Uterus (tissue), 4 donors: ENCODE results near the gene ELL2. TPM values are rescaled to one million over a fixed set of nuclear protein-coding genes. Genes with fewer than 3 reads are reported as not detected.

Source experiments
- DNase-seq, 2 donors: peaks; one replicate each; pipeline ENCODE4 v3.0.0-alpha.2; 2019 to 2020
- H3K27ac ChIP-seq, 2 donors: fragments of 200-600 bp; sonication (generic); 1 replicate in 1 of 2; 2 replicates in 1 of 2; pipeline ENCODE4 v1.5.1; 2016 to 2018
- H3K27me3 ChIP-seq, 2 donors: fragments of 200-600 bp; sonication (generic); one replicate each; pipeline ENCODE4 v1.5.1; 2018 to 2019; ENCODE audit warnings: control low read depth in 1 of 2
- H3K36me3 ChIP-seq, 2 donors: fragments of 200-600 bp; sonication (generic); one replicate each; pipeline ENCODE4 v1.5.1; 2019; ENCODE audit warnings: control low read depth in 1 of 2
- H3K4me1 ChIP-seq, 2 donors: fragments of 200-600 bp; sonication (generic); one replicate each; pipeline ENCODE4 v1.5.1; 2018 to 2019; ENCODE audit warnings: control low read depth in 1 of 2
- H3K4me3 ChIP-seq, 2 donors: fragments of 200-600 bp; sonication (generic); 1 replicate in 1 of 2; 2 replicates in 1 of 2; pipeline ENCODE4 v1.5.1; 2018 to 2019; ENCODE audit warnings: mild to moderate bottlenecking in 1 of 2
- H3K9me3 ChIP-seq, 2 donors: fragments of 200-600 bp; sonication (generic); one replicate each; pipeline ENCODE4 v1.5.1; 2019; ENCODE audit warnings: control low read depth in 1 of 2
- POLR2A ChIP-seq, 2 donors: fragments of 450-650 bp; IDR thresholded peaks; one replicate each; pipeline ENCODE4 v1.6.1; 2016; ENCODE audit warnings: antibody characterized with exemption in 2 of 2, mild to moderate bottlenecking in 1 of 2, moderate library complexity in 1 of 2
- intact Hi-C: fragments of 100-400 bp; cut with DNase I; formaldehyde crosslinking; loops from one replicate; pipeline ENCODE4 v1.15.1; 2023; ENCODE audit warnings: low total_unique reads
- total RNA-seq, 4 donors: library from RNA; depleted of rRNA in 3 of 4; stranded (reverse); fragments of >200 nt in 3 of 4; gene quantifications; one replicate each; pipeline versions ENCODE4 v1.1.0 to v1.2.4, GENCODE V29; 2014 to 2023
- TF ChIP-seq, protein P1 (sequence below), 4 experiments: fragments of 200-600 bp in 2 of 4; fragments of 450-650 bp in 2 of 4; sonication (generic) in 2 of 4; IDR thresholded peaks; one replicate each; pipeline ENCODE4 v1.5.1; 2016 to 2019; ENCODE audit warnings: antibody characterized with exemption in 4 of 4, mild to moderate bottlenecking in 2 of 4, moderate library complexity in 1 of 4
- donor health status: DM: yes; HTN: yes; CAD: no.

ELL2 gene
- total RNA-seq, 4 donors from 2014 or later: 2.3 to 53.2 (median 16.0) TPM

DNA sequence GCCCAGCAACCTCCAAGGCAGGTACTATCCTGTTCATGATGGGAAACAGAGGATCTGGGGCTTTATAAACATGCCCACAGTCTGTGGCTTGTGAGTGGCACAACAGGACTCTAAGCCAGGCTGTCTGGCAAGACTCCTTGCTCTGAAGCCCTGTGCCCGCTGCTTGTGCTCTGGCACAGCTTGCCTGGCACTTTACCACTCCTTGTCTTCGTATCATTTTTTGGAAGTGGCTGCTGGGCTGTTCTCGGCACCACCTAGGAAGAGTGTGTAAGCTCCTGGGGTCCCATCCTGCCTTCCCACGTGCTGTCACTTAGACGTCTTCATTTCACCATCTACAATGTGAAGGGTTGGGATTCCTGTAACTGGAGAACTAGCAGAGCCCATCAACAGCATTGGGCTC is 79.8 kb downstream of the ELL2 start:
- Histone ChIP-seq H3K9me3 (no peaks in the 10 kb centered on the region), H3K36me3 (no peaks in the 10 kb centered on the region), H3K27ac (no peak overlapping the region), H3K4me1 (no peaks in the 10 kb centered on the region), H3K27me3 (no peaks in the 10 kb centered on the region), H3K4me3 (no peak overlapping the region)
- intact Hi-C loops: no loop called here
- DNase-seq: no peak
- no peak for TF ChIP-seq POLR2A (IDR thresholded peaks at IDR 0.05)
- TF ChIP-seq, protein P1, sequence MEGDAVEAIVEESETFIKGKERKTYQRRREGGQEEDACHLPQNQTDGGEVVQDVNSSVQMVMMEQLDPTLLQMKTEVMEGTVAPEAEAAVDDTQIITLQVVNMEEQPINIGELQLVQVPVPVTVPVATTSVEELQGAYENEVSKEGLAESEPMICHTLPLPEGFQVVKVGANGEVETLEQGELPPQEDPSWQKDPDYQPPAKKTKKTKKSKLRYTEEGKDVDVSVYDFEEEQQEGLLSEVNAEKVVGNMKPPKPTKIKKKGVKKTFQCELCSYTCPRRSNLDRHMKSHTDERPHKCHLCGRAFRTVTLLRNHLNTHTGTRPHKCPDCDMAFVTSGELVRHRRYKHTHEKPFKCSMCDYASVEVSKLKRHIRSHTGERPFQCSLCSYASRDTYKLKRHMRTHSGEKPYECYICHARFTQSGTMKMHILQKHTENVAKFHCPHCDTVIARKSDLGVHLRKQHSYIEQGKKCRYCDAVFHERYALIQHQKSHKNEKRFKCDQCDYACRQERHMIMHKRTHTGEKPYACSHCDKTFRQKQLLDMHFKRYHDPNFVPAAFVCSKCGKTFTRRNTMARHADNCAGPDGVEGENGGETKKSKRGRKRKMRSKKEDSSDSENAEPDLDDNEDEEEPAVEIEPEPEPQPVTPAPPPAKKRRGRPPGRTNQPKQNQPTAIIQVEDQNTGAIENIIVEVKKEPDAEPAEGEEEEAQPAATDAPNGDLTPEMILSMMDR (IDR thresholded peaks at IDR 0.05): no peak

DNA sequence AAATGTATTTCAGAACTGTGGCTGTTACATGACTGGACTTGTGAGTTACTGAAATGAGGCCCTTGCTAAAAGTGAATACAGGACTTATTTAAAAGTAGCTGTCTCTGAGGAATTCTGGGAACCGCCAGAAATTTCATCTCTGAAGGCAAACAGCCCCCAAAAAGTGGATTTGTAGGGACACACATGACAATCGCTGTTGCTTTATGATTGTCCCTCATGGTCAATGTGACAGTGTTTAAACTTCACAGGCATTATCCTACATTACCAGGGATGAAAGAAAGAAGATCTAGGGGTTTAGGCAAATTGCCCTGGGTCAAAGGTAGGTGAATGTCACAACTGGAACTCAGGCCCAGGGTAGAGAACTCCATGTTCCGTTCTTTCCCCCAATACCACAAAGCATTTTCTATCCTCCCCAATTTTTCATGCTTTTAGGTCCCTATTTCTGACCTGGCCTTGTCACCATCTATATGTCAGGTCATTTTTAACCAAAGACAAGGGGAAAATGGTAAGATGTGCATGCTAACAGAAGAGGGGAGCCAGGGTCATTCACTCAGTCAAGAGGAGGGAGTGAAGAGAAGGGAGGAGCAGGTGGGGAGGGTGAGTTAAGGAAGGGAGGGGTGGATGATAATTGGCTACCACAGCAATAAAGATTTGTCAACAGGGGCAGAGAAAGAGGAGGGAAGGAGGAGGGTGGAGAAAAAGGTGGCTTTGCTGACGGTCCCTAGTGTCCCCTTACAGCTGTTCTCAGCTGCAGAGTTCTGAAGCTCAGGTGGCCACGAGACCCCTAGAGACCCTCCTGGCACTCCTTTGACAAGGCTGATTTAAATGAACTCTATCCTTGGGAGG is 81.3 kb downstream of the ELL2 start:
- intact Hi-C loops: no loop called here

DNA sequence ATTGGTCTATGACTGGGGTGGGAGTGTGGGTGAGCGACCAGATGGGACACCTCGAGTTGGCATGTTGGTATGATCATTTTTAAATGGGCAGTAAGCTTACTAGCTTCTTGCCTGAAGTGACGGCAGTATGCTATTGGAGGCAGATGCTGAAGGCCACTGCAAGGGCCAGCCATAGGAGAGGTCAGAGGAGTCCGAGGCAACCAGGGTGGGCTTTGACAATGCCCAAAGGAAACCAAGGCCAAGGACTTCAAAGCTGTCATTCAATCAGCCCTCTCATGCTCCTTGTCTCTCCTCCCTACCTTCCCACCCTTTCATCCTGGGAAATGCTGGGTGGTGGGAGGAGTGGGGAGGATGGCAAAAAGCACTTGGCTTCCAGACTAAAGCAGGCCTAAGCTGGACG is 82.0 kb downstream of the ELL2 start:
- Histone ChIP-seq H3K4me3 (no peak overlapping the region), H3K27me3 (no peaks in the 10 kb centered on the region), H3K36me3 (no peaks in the 10 kb centered on the region), H3K9me3 (no peaks in the 10 kb centered on the region), H3K4me1 (no peaks in the 10 kb centered on the region), H3K27ac (no peak overlapping the region)
- intact Hi-C loops: no loop called here
- no peak for DNase-seq
- TF ChIP-seq POLR2A (IDR thresholded peaks at IDR 0.05): no peak
- TF ChIP-seq, protein P1 (IDR thresholded peaks at IDR 0.05): no peak

More for the DNA sequence above, 81.3 kb downstream of the ELL2 start:
- DNase-seq: no peak
- Histone ChIP-seq H3K27me3 (no peaks in the 10 kb centered on the region), H3K27ac (no peak overlapping the region), H3K4me3 (no peak overlapping the region), H3K36me3 (no peaks in the 10 kb centered on the region), H3K4me1 (no peaks in the 10 kb centered on the region), H3K9me3 (no peaks in the 10 kb centered on the region)
- no peak for TF ChIP-seq POLR2A (IDR thresholded peaks at IDR 0.05)
- TF ChIP-seq, protein P1 (IDR thresholded peaks at IDR 0.05): no peak

DNA sequence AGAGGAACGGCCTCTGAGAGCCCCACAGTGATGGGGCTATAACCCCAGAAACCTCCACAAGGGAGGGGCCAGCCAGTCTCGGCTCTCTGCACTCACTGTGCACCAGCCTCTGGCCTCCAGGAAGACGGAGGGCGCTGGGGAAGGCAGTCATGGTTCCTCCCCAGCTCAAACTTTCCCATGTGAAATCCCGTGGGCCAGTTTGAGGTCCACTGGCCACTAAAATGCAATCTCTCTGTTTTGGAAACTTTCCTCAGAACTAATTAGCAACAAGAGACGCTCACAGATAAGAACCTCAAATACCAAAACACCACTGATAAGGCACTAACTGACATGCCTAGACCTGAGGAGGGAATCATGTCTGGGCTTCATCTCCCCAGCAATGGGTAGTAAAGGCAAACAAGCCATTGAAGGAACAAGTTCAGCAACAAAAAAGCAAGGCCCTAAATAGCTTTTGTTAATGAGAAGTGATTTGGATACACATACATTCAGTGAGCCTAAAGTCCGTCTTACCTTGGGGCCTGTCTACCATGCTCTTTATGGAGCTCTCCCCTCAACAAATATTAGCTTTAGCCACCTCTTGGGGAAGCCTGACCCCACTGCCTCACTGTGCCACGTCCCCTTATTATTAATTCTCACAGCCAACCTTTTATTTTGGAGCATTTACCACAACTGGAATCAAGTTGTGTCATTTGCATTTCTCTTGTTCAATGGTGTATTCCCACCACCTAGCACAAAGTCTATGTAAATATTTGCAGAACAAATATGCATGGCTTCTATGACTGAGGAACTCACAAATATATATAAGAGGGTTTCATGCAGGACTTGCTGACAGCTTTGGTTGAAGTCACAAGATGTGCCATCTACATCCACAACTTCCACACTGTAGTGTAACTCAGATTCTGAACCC is 83.0 kb downstream of the ELL2 start:
- intact Hi-C loops: no loop called here

More for the DNA sequence above, 83.0 kb downstream of the ELL2 start:
- no peaks in the 10 kb centered on the region for H3K36me3 ChIP-seq
- no peak for DNase-seq
- no peaks in the 10 kb centered on the region for H3K27me3 ChIP-seq
- H3K4me3 ChIP-seq: no peak overlapping the region
- H3K27ac ChIP-seq: no peak overlapping the region
- H3K9me3 ChIP-seq: no peaks in the 10 kb centered on the region
- no peak for TF ChIP-seq POLR2A (IDR thresholded peaks at IDR 0.05)
- TF ChIP-seq, protein P1 (IDR thresholded peaks at IDR 0.05): no peak
- H3K4me1 ChIP-seq: no peaks in the 10 kb centered on the region
